Neural progenitor cell (in vitro differentiated cells): ENCODE results near the gene AFF1. TPM values are rescaled to one million over a fixed set of nuclear protein-coding genes. Genes with fewer than 3 reads are reported as not detected.
A peak's percentile ranks its signal among the peaks of the same experiment; 100 is the strongest.

Source experiments
- DNase-seq: peaks from one replicate; pipeline ENCODE4 v3.0.0-alpha.2; 2016; ENCODE audit warnings: low spot score
- H2AFZ ChIP-seq: fragments of 200-600 bp; sonication (generic); replicated peaks from 2 replicates; pipeline ENCODE4 v1.6.1; 2016; ENCODE audit warnings: antibody characterized with exemption
- H3F3A ChIP-seq: fragments of 200-600 bp; sonication (generic); 2 replicates; pipeline ENCODE4 v1.6.1; 2016; ENCODE audit warnings: antibody characterized with exemption, low read depth
- H3K27ac ChIP-seq: fragments of 200-600 bp; sonication (generic); 2 replicates; pipeline ENCODE4 v1.5.1; 2016; ENCODE audit warnings: mild to moderate bottlenecking
- H3K27me3 ChIP-seq: fragments of 200-600 bp; sonication (generic); 2 replicates; pipeline ENCODE4 v1.6.1; 2016; ENCODE audit warnings: mild to moderate bottlenecking, moderate library complexity
- H3K36me3 ChIP-seq: fragments of 200-600 bp; sonication (generic); 2 replicates; pipeline ENCODE4 v1.5.1; 2016
- H3K4me1 ChIP-seq: fragments of 200-600 bp; sonication (generic); 2 replicates; pipeline ENCODE4 v1.6.1; 2016; ENCODE audit warnings: mixed run types
- H3K4me2 ChIP-seq: fragments of 200-600 bp; sonication (generic); 2 replicates; pipeline ENCODE4 v1.6.1; 2016
- H3K4me3 ChIP-seq: fragments of 200-600 bp; sonication (generic); 2 replicates; pipeline ENCODE4 v1.5.1; 2016
- H3K79me2 ChIP-seq: fragments of 200-600 bp; sonication (generic); 2 replicates; pipeline ENCODE4 v1.6.1; 2016; ENCODE audit warnings: low read depth
- H3K9ac ChIP-seq: fragments of 200-600 bp; sonication (generic); 2 replicates; pipeline ENCODE4 v1.6.1; 2016
- H3K9me3 ChIP-seq: fragments of 200-600 bp; sonication (generic); 2 replicates; pipeline ENCODE4 v1.5.1; 2016; ENCODE audit warnings: low read depth
- H4K20me1 ChIP-seq: fragments of 200-600 bp; sonication (generic); 2 replicates; pipeline ENCODE4 v1.6.1; 2016; ENCODE audit warnings: low read depth
- H3K27ac Mint-ChIP-seq: 3 replicates; pipeline ENCODE4 v1.8.0; 2021; ENCODE audit warnings: mixed read lengths
- H3K27me3 Mint-ChIP-seq: 2 replicates; pipeline ENCODE4 v1.8.0; 2022; ENCODE audit warnings: low read depth, mild to moderate bottlenecking, inconsistent platforms, moderate library complexity, mixed read lengths; ENCODE audit not compliant: insufficient read depth
- H3K36me3 Mint-ChIP-seq: 3 replicates; pipeline ENCODE4 v1.8.0; 2021; ENCODE audit warnings: mixed read lengths
- H3K4me1 Mint-ChIP-seq: 3 replicates; pipeline ENCODE4 v1.8.0; 2021; ENCODE audit warnings: mixed read lengths
- H3K4me3 Mint-ChIP-seq: 3 replicates; pipeline ENCODE4 v1.8.0; 2021; ENCODE audit warnings: mild to moderate bottlenecking, moderate library complexity, mixed read lengths
- H3K9me3 Mint-ChIP-seq: 3 replicates; pipeline ENCODE4 v1.8.0; 2020; ENCODE audit warnings: mixed read lengths
- CTCF ChIP-seq: fragments of 200-600 bp; sonication (generic); IDR thresholded peaks from 2 replicates; pipeline ENCODE4 v1.5.1; 2017; ENCODE audit warnings: antibody characterized with exemption, mild to moderate bottlenecking
- EZH2 ChIP-seq: fragments of 200-600 bp; sonication (generic); IDR thresholded peaks from 2 replicates; pipeline ENCODE4 v1.6.1; 2017; ENCODE audit warnings: antibody characterized with exemption, mild to moderate bottlenecking, moderate library complexity
- EZH2phosphoT487 ChIP-seq: fragments of 200-600 bp; sonication (generic); IDR thresholded peaks from 2 replicates; pipeline ENCODE4 v1.6.1; 2017; ENCODE audit warnings: antibody characterized with exemption
- total RNA-seq: library from RNA; depleted of rRNA; stranded (reverse); fragments of >200 nt; gene quantifications from 2 replicates; pipeline ENCODE4 v1.2.3, GENCODE V29; 2015; ENCODE audit warnings: low replicate concordance

AFF1 gene
- total RNA-seq, 1 donor from 2014 or later: 29.0 TPM

GRCh38 chr4:86999136-86999643 is 64.4 kb downstream of the AFF1 start:
- Histone ChIP-seq H3F3A (peaks cover 49% of the 10 kb centered on the region), H3K9ac (no peak overlapping the region), H3K79me2 (peaks cover 42% of the 10 kb centered on the region), H3K9me3 (no peaks in the 10 kb centered on the region), H4K20me1 (no peaks in the 10 kb centered on the region), H3K27me3 (no peaks in the 10 kb centered on the region), H3K4me3 (no peak overlapping the region), H3K4me1 (peaks cover 51% of the 10 kb centered on the region), H3K36me3 (no peaks in the 10 kb centered on the region), H2AFZ (no peak overlapping the region), H3K4me2 (peak overlapping the region; percentile 3), H3K27ac (no peak overlapping the region)
- peaks cover 8% of the 10 kb centered on the region for H3K9me3 Mint-ChIP-seq
- H3K4me1 Mint-ChIP-seq: peaks cover 29% of the 10 kb centered on the region
- no peak overlapping the region for H3K4me3 Mint-ChIP-seq
- DNase-seq: no peak
- peaks cover 6% of the 10 kb centered on the region for H3K36me3 Mint-ChIP-seq
- TF ChIP-seq EZH2: no peak
- TF ChIP-seq EZH2phosphoT487: no peak
- no peak for TF ChIP-seq CTCF
- no peak overlapping the region for H3K27ac Mint-ChIP-seq
- no peaks in the 10 kb centered on the region for H3K27me3 Mint-ChIP-seq

- H3K79me2 ChIP-seq: peaks cover 57% of the 10 kb centered on the region
- no peak overlapping the region for H3K4me3 ChIP-seq
- H3K9me3 Mint-ChIP-seq: no peaks in the 10 kb centered on the region
- no peak overlapping the region for H3K9ac ChIP-seq
- peaks cover 64% of the 10 kb centered on the region for H3K4me1 ChIP-seq
- no peak overlapping the region for H2AFZ ChIP-seq
- no peaks in the 10 kb centered on the region for H3K9me3 ChIP-seq
- no peaks in the 10 kb centered on the region for H3K36me3 ChIP-seq
- no peak overlapping the region for H3K27ac Mint-ChIP-seq
- peak overlapping the region; percentile 21 for H3K27ac ChIP-seq
- H3K27me3 ChIP-seq: no peaks in the 10 kb centered on the region
- H3K27me3 Mint-ChIP-seq: no peaks in the 10 kb centered on the region
- TF ChIP-seq EZH2phosphoT487 (no peak), CTCF (no peak), EZH2 (no peak)
- DNase-seq: peak; percentile 19
- H4K20me1 ChIP-seq: peaks cover 4% of the 10 kb centered on the region
- H3F3A ChIP-seq: peaks cover 70% of the 10 kb centered on the region
- no peaks in the 10 kb centered on the region for H3K36me3 Mint-ChIP-seq
- no peak overlapping the region for H3K4me3 Mint-ChIP-seq
- H3K4me1 Mint-ChIP-seq: peaks cover 41% of the 10 kb centered on the region
- peak overlapping the region; percentile 36 for H3K4me2 ChIP-seq
Measured at GRCh38 chr4:87002682-87003043, 67.9 kb downstream of the AFF1 start.

GRCh38 chr4:87003266-87003665 is 68.5 kb downstream of the AFF1 start:
- DNase-seq: no peak
- Histone ChIP-seq H2AFZ (no peak overlapping the region), H3K4me1 (peaks cover 61% of the 10 kb centered on the region), H4K20me1 (peaks cover 8% of the 10 kb centered on the region), H3K27ac (no peak overlapping the region), H3K4me3 (no peak overlapping the region), H3K9ac (no peak overlapping the region), H3K27me3 (no peaks in the 10 kb centered on the region), H3K36me3 (no peaks in the 10 kb centered on the region), H3K9me3 (no peaks in the 10 kb centered on the region), H3F3A (peaks cover 70% of the 10 kb centered on the region), H3K4me2 (no peak overlapping the region), H3K79me2 (peaks cover 62% of the 10 kb centered on the region)
- Mint-ChIP-seq H3K9me3 (no peaks in the 10 kb centered on the region), H3K36me3 (no peaks in the 10 kb centered on the region), H3K4me1 (peaks cover 44% of the 10 kb centered on the region), H3K27me3 (no peaks in the 10 kb centered on the region), H3K27ac (no peak overlapping the region), H3K4me3 (no peak overlapping the region)
- TF ChIP-seq CTCF: no peak

- Mint-ChIP-seq H3K4me3 (peak overlapping the region; percentile 97), H3K27me3 (no peaks in the 10 kb centered on the region), H3K27ac (no peak overlapping the region), H3K36me3 (no peaks in the 10 kb centered on the region), H3K4me1 (peaks cover 53% of the 10 kb centered on the region), H3K9me3 (no peaks in the 10 kb centered on the region)
- Histone ChIP-seq H3K9me3 (no peaks in the 10 kb centered on the region), H3K79me2 (peaks cover 64% of the 10 kb centered on the region), H3F3A (peaks cover 67% of the 10 kb centered on the region), H3K9ac (no peak overlapping the region), H3K27ac (peak overlapping the region; percentile 99), H3K27me3 (no peaks in the 10 kb centered on the region), H3K36me3 (no peaks in the 10 kb centered on the region), H3K4me1 (peaks cover 61% of the 10 kb centered on the region), H3K4me3 (no peak overlapping the region), H2AFZ (no peak overlapping the region), H4K20me1 (peaks cover 29% of the 10 kb centered on the region), H3K4me2 (peak overlapping the region; percentile 92)
- no peak for DNase-seq
- TF ChIP-seq EZH2 (no peak), CTCF (no peak)
Measured at GRCh38 chr4:87005369-87005689, 70.5 kb downstream of the AFF1 start.
